Choroid plexus epithelial cell (primary cell): Measurements from ENCODE around the gene ITM2B.

ENCODE experiments used
- DNase-seq: peaks from one replicate; pipeline ENCODE4 v3.0.0-alpha.2; 2010; ENCODE audit warnings: low read depth
- H3K4me3 ChIP-seq: 2 replicates; pipeline ENCODE4 v1.5.1; 2011; ENCODE audit warnings: low read depth, mild to moderate bottlenecking, control low read depth, low read length, moderate library complexity
- TF ChIP-seq, protein P1 (sequence below): conservative IDR thresholded peaks from 2 replicates; pipeline ENCODE4 v1.5.1; 2011; ENCODE audit warnings: low read depth, mild to moderate bottlenecking, control low read depth, inconsistent platforms, low read length, moderate library complexity

Gene ITM2B

DNA sequence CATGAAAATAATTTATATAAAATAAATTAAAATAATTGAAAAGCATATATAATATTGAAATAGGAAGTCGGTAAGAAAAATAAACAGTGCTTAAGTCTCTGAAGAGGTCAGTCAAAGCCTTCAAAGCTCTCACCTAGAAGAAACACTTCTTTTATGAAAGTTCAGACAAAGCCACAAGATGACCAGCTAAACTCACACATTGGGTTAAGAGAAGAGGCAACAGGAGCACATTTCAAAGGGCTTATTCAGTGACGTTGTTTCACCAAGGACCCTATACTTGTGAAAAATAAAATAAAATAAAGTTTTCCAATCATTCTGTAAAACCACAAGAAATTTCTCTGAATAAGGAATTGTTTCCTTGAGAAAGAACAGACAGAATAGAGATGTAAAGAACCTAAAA lies 2.5 kb upstream of the ITM2B start:
- TF ChIP-seq, protein P1, sequence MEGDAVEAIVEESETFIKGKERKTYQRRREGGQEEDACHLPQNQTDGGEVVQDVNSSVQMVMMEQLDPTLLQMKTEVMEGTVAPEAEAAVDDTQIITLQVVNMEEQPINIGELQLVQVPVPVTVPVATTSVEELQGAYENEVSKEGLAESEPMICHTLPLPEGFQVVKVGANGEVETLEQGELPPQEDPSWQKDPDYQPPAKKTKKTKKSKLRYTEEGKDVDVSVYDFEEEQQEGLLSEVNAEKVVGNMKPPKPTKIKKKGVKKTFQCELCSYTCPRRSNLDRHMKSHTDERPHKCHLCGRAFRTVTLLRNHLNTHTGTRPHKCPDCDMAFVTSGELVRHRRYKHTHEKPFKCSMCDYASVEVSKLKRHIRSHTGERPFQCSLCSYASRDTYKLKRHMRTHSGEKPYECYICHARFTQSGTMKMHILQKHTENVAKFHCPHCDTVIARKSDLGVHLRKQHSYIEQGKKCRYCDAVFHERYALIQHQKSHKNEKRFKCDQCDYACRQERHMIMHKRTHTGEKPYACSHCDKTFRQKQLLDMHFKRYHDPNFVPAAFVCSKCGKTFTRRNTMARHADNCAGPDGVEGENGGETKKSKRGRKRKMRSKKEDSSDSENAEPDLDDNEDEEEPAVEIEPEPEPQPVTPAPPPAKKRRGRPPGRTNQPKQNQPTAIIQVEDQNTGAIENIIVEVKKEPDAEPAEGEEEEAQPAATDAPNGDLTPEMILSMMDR, result no peak
- DNase-seq, result peak; percentile 14
- no peak overlapping the region for H3K4me3 ChIP-seq

DNA sequence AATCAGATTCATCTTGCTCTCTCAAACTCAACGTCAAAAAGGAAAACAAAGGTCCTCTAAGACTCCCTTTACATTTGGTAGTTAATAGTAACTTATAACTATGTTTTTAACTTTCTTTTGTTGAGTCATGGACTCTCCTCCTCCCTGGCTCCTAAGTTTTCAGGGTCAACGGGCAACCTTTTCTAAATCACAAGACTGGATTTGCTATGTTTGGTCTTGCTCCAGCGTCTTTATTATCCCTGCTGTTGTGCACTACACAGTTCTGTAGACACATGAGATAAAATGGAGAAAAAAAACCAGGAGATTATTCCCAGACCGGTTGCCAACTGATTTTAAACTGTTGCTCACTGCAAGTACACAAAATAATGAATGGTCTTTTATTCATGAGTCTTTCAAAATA lies 1.9 kb upstream of the ITM2B start:
- DNase-seq, result peak; percentile 82
- no peak overlapping the region for H3K4me3 ChIP-seq
- TF ChIP-seq, protein P1, result no peak

- TF ChIP-seq, protein P1, result no peak
- DNase-seq, result no peak
- H3K4me3 ChIP-seq, result no peak overlapping the region
Measured at GRCh38 chr13:48231933-48232332, 1.1 kb upstream of the ITM2B start.

DNA sequence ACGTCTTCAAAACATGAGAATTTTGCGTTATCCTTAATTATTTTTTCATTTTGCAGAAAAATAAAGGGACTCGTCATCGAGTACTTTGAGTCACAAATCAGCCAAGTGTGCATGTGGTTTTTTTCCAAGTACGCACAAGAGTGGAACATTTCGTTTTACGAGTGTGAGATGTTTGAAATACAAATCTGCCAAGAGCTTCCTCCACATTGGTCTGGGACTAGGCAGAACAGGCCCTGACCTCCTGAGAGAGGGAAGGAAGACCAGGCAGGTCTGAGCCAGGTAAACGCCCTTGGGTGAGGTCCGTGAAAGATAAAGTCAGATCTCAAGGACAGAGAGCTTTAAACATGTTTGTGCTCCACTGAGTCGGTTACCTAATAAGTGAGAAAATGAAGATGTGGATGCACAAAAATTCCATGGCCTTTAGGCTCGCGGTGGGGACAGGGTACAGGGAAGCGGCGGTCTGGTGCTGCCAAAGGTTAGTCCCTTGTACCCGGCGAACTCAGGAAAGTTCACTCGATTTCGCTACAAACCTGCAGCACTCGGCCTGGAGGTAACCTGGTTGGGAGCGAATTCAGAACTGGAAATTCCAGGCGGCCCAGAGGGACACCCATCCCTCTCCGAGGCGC lies 473 bp upstream of the ITM2B start:
- TF ChIP-seq, protein P1, result no peak

DNA sequence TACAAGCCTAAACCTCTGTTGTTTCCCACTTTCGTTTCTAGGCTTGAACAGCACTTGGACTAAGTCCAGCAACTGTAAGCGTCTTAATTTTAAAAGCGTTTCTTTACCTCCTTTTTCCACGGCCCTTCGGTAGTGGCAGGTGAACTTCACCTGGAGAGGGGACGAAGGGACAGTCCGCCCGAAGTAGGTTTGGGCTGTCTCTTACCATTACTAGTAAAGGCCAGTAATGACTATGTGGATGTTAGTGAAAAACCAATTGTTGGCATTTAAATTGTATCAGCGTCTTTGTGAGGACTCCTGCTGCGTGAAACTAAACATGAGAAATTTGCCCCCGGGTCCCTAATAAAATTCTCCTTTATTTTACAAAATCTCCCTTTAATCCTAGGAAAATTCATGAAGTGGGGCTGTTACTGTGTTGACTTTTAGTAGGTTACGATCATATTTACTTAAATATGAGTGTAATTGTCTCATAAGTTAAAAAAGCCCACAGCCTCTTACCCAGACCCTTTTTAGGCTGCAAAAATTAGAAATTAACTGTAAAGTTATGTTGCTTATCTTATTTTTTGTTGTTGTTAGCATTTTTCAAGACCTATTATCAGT lies 983 bp downstream of the ITM2B start:
- TF ChIP-seq, protein P1, result no peak
- H3K4me3 ChIP-seq, result peak overlapping the region; percentile 99
- peak; percentile 78 for DNase-seq

More for the DNA sequence above, 473 bp upstream of the ITM2B start:
- DNase-seq, result no peak
- H3K4me3 ChIP-seq, result peak overlapping the region; percentile 99

GRCh38 chr13:48234566-48235340 lies 1.7 kb downstream of the ITM2B start:
- peak; percentile 54 for DNase-seq
- H3K4me3 ChIP-seq, result peak overlapping the region; percentile 99
- TF ChIP-seq, protein P1, result no peak
